B cell (primary cell): ENCODE results near the gene CTBP2. TPM values are rescaled to one million over a fixed set of nuclear protein-coding genes. Genes with fewer than 3 reads are reported as not detected.

Experiments used
- ATAC-seq: fragments of 200-7000 bp; cut with Tn5 transposase; one replicate; pipeline ENCODE4 v1.10.0; 2021; ENCODE audit warnings: low read depth, mild to moderate bottlenecking, moderate number of reproducible peaks, moderate library complexity
- CTCF ChIA-PET: fragments of 350-600 bp; sonication (Branson Sonifier 250); formaldehyde crosslinking; loops from one replicate; lab custom pipeline; 2021; ENCODE audit warnings: antibody characterized with exemption, inconsistent platforms; lab: Charles Lee
- POLR2A ChIA-PET: fragments of 350-600 bp; sonication (Branson Sonifier 250); formaldehyde crosslinking; loops from one replicate; lab custom pipeline; 2021; ENCODE audit warnings: antibody characterized with exemption; lab: Charles Lee
- DNase-seq: peaks from one replicate; pipeline ENCODE4 v3.0.0; 2013
- H2AFZ ChIP-seq: 2 replicates; pipeline ENCODE4 v1.6.1; 2012; ENCODE audit warnings: mild to moderate bottlenecking, low read depth, low read length; ENCODE audit not compliant: insufficient read depth, poor library complexity, severe bottlenecking
- H3K27ac ChIP-seq, 2 donors: 1 replicate in 1 of 2; 2 replicates in 1 of 2; pipeline ENCODE4 v1.5.1; 2012 to 2013; ENCODE audit warnings: low read length in 2 of 2, mild to moderate bottlenecking in 2 of 2, moderate library complexity in 1 of 2
- H3K27me3 ChIP-seq, 4 experiments: fragments of 200-600 bp in 1 of 4; sonication (generic) in 1 of 4; replicated peaks in 1 of 4; 1 replicate in 2 of 4; 2 replicates in 2 of 4; pipeline versions ENCODE4 v1.6.1 to v1.7.0; 2013 to 2016; ENCODE audit warnings: low read length in 3 of 4, mild to moderate bottlenecking in 2 of 4, mixed read lengths in 1 of 4, moderate library complexity in 1 of 4; ENCODE audit not compliant: insufficient read depth in 4 of 4, control insufficient read depth in 3 of 4; ENCODE audit errors: control extremely low read depth in 1 of 4
- H3K36me3 ChIP-seq, 2 experiments: replicated peaks in 1 of 2; 1 replicate in 1 of 2; 2 replicates in 1 of 2; pipeline versions ENCODE4 v1.6.1 to v1.7.1; 2013; ENCODE audit warnings: low read length in 1 of 2; ENCODE audit not compliant: insufficient read depth in 2 of 2, control insufficient read depth in 1 of 2; ENCODE audit errors: control extremely low read depth in 1 of 2, extremely low read depth in 1 of 2
- H3K4me1 ChIP-seq, 2 donors: fragments of 200-600 bp in 1 of 2; sonication (generic) in 1 of 2; 1 replicate in 1 of 2; 2 replicates in 1 of 2; pipeline versions ENCODE4 v1.5.1 to v1.6.1; 2013 to 2017; ENCODE audit warnings: low read length in 2 of 2; ENCODE audit not compliant: control insufficient read depth in 2 of 2, insufficient read depth in 2 of 2
- H3K4me2 ChIP-seq: replicated peaks from 2 replicates; pipeline ENCODE3; 2012; ENCODE audit warnings: mild to moderate bottlenecking, low read depth, low read length; ENCODE audit not compliant: poor library complexity, severe bottlenecking
- H3K4me3 ChIP-seq, 5 experiments: fragments of 200-600 bp in 1 of 5; sonication (generic) in 1 of 5; 1 replicate in 3 of 5; 2 replicates in 2 of 5; pipeline versions ENCODE4 v1.5.1 to v1.7.0; 2011 to 2016; ENCODE audit warnings: low read length in 4 of 5, mild to moderate bottlenecking in 4 of 5, low read depth in 2 of 5, control low read depth in 1 of 5, moderate library complexity in 1 of 5; ENCODE audit not compliant: insufficient read depth in 1 of 5; ENCODE audit errors: control extremely low read depth in 1 of 5, extremely low read depth in 1 of 5
- H3K79me2 ChIP-seq: fragments of 200-600 bp; sonication (generic); one replicate; pipeline ENCODE4 v1.6.0; 2016; ENCODE audit warnings: low read length; ENCODE audit not compliant: control insufficient read depth, insufficient read depth
- H3K9ac ChIP-seq: fragments of 200-600 bp; sonication (generic); 2 replicates; pipeline ENCODE4 v1.6.1; 2017; ENCODE audit warnings: mild to moderate bottlenecking, low read length, moderate library complexity
- H3K9me3 ChIP-seq, 3 donors: one replicate each; pipeline versions ENCODE4 v1.6.1 to v1.7.1; 2013; ENCODE audit warnings: low read length in 2 of 3; ENCODE audit not compliant: control insufficient read depth in 2 of 3, insufficient read depth in 1 of 3; ENCODE audit errors: control extremely low read depth in 1 of 3
- H4K20me1 ChIP-seq: 2 replicates; pipeline ENCODE4 v1.6.0; 2012; ENCODE audit warnings: mild to moderate bottlenecking, low read length; ENCODE audit not compliant: insufficient read depth, control insufficient read depth, poor library complexity, severe bottlenecking
- H3K27ac Mint-ChIP-seq: one replicate; pipeline ENCODE4 v1.8.0; 2021; ENCODE audit warnings: mixed read lengths
- H3K27me3 Mint-ChIP-seq: one replicate; pipeline ENCODE4 v1.8.0; 2021; ENCODE audit warnings: mixed read lengths
- H3K4me1 Mint-ChIP-seq: one replicate; pipeline ENCODE4 v1.8.0; 2021; ENCODE audit warnings: mixed read lengths
- H3K4me3 Mint-ChIP-seq: one replicate; pipeline ENCODE4 v1.8.0; 2021; ENCODE audit warnings: mixed read lengths
- H3K9me3 Mint-ChIP-seq: one replicate; pipeline ENCODE4 v1.8.0; 2022; ENCODE audit warnings: mixed read lengths; ENCODE audit not compliant: insufficient read depth
- EZH2 ChIP-seq: IDR thresholded peaks from 2 replicates; pipeline ENCODE4 v1.6.1; 2012; ENCODE audit warnings: borderline replicate concordance, low read depth, mild to moderate bottlenecking, moderate library complexity, low read length; ENCODE audit not compliant: insufficient read depth, poor library complexity, severe bottlenecking
- WGBS: methylation state at CpG from one replicate; pipeline ENCODE4 v1.1.5; 2013; ENCODE audit warnings: missing lambda C conversion rate; ENCODE audit not compliant: insufficient coverage; 5-methylcytosine and 5-hydroxymethylcytosine counted together
- intact Hi-C: fragments of 100-400 bp; cut with micrococcal nuclease; formaldehyde crosslinking; loops from one replicate; pipeline ENCODE4 v1.10.0; 2022
- polyA plus RNA-seq: library from polyadenylated mRNA; depleted of rRNA; stranded (reverse); fragments of >200 nt; gene quantifications from 2 replicates; pipeline ENCODE4 v1.2.3, GENCODE V29; 2012
- total RNA-seq, 2 donors: library from RNA; stranded (reverse); fragments of 120-200 nt in 1 of 2; gene quantifications; 1 replicate in 1 of 2; 2 replicates in 1 of 2; pipeline versions ENCODE4 v1.2.3 to v1.2.4, GENCODE V29; 2013 to 2022
- TF ChIP-seq, protein P1 (sequence below): fragments of 200-600 bp; IDR thresholded peaks from one replicate; pipeline ENCODE4 v1.8.0; 2022; ENCODE audit warnings: antibody characterized with exemption, mild to moderate bottlenecking

CTBP2 gene
- total and polyA plus RNA-seq, 2 donors (not counting 1 experiment from before 2014, with no cell fraction given): 0.39 to 0.85 TPM

- Histone ChIP-seq H2AFZ (no peak overlapping the region), H3K27me3 (peaks cover 0 to 71% (median 24%) of the 10 kb centered on the region in 4 experiments), H3K4me2 (no peak overlapping the region), H3K9me3 (peaks cover 0 to 16% (median 0%) of the 10 kb centered on the region in 3 donors), H3K4me1 (peaks cover 21 to 34% of the 10 kb centered on the region in 2 donors), H3K36me3 (no peaks in the 10 kb centered on the region), H3K4me3 (no peak overlapping the region), H4K20me1 (no peaks in the 10 kb centered on the region), H3K9ac (no peak overlapping the region), H3K27ac (no peak overlapping the region), H3K79me2 (no peaks in the 10 kb centered on the region)
- no peak for TF ChIP-seq EZH2
- TF ChIP-seq, protein P1, sequence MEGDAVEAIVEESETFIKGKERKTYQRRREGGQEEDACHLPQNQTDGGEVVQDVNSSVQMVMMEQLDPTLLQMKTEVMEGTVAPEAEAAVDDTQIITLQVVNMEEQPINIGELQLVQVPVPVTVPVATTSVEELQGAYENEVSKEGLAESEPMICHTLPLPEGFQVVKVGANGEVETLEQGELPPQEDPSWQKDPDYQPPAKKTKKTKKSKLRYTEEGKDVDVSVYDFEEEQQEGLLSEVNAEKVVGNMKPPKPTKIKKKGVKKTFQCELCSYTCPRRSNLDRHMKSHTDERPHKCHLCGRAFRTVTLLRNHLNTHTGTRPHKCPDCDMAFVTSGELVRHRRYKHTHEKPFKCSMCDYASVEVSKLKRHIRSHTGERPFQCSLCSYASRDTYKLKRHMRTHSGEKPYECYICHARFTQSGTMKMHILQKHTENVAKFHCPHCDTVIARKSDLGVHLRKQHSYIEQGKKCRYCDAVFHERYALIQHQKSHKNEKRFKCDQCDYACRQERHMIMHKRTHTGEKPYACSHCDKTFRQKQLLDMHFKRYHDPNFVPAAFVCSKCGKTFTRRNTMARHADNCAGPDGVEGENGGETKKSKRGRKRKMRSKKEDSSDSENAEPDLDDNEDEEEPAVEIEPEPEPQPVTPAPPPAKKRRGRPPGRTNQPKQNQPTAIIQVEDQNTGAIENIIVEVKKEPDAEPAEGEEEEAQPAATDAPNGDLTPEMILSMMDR: no peak
- H3K9me3 Mint-ChIP-seq: no peaks in the 10 kb centered on the region
- H3K4me1 Mint-ChIP-seq: peaks cover 28% of the 10 kb centered on the region
- H3K4me3 Mint-ChIP-seq: no peak overlapping the region
- POLR2A ChIA-PET: no interaction called here
- ATAC-seq (no peak), DNase-seq (no peak)
- intact Hi-C loops: no loop called here
- no peak overlapping the region for H3K27ac Mint-ChIP-seq
- peaks cover 68% of the 10 kb centered on the region for H3K27me3 Mint-ChIP-seq
- WGBS: 0% methylated on average over 5 of the region's 7 CpGs
- CTCF ChIA-PET: no interaction called here
Observed at GRCh38 chr10:125147971-125148439, 12.4 kb downstream of the CTBP2 start.

- TF ChIP-seq EZH2: no peak
- TF ChIP-seq, protein P1: no peak
- no peak overlapping the region for H3K4me3 ChIP-seq
- DNase-seq (peak; percentile 26), ATAC-seq (peak; percentile 28)
- 18% methylated on average over 8 of the region's 13 CpGs for WGBS
- no peak overlapping the region for H3K9ac ChIP-seq
- Mint-ChIP-seq H3K9me3 (no peaks in the 10 kb centered on the region), H3K27me3 (peaks cover 64% of the 10 kb centered on the region), H3K27ac (no peak overlapping the region), H3K4me3 (no peak overlapping the region), H3K4me1 (peaks cover 28% of the 10 kb centered on the region)
- no peak overlapping the region for H2AFZ ChIP-seq
- H3K27me3 ChIP-seq: peaks cover 0 to 70% (median 22%) of the 10 kb centered on the region in 4 experiments
- H3K9me3 ChIP-seq: peaks cover 0 to 13% (median 0%) of the 10 kb centered on the region in 3 donors
- H3K4me1 ChIP-seq: peaks cover 21 to 30% of the 10 kb centered on the region in 2 donors
- no peak overlapping the region for H3K27ac ChIP-seq
- no peaks in the 10 kb centered on the region for H3K79me2 ChIP-seq
- ChIA-PET POLR2A (no interaction called here), CTCF (no interaction called here)
- H4K20me1 ChIP-seq: no peaks in the 10 kb centered on the region
- no peak overlapping the region for H3K4me2 ChIP-seq
- no peaks in the 10 kb centered on the region for H3K36me3 ChIP-seq
- intact Hi-C loops: no loop called here
Observed at GRCh38 chr10:125146791-125147579, 13.4 kb downstream of the CTBP2 start.
